ENCODE results near the gene PTPN7.

PTPN7 gene

GRCh38 chr1:202130816-202131522 lies 29.4 kb downstream of the PTPN7 start:
- Histone ChIP-seq H3K27me3 (no peaks in the 10 kb centered on the region), H3K36me3 (no peaks in the 10 kb centered on the region; the same call in 1 of the 2 replicates), H3K9me3 (no peaks in the 10 kb centered on the region), H3K4me3 (ENCODE audit: low read depth, low read length) (no peak overlapping the region), H3K4me1 (no peaks in the 10 kb centered on the region)
- TF ChIP-seq CTCF (IDR thresholded peaks at IDR 0.05; ENCODE audit: low read depth, low read length) = no peak
- DNase-seq = no peak

- Histone ChIP-seq H3K4me3 (ENCODE audit: low read depth, low read length) (no peak overlapping the region), H3K4me1 (no peaks in the 10 kb centered on the region), H3K9me3 (no peaks in the 10 kb centered on the region), H3K27me3 (no peaks in the 10 kb centered on the region), H3K36me3 (no peaks in the 10 kb centered on the region; the same call in 1 of the 2 replicates)
- TF ChIP-seq CTCF (IDR thresholded peaks at IDR 0.05; ENCODE audit: low read depth, low read length) = no peak
- no peak for DNase-seq
These were observed 30.1 kb downstream of the PTPN7 start for GRCh38 chr1:202130297-202130721.

GRCh38 chr1:202129453-202130296 lies 30.7 kb downstream of the PTPN7 start:
- DNase-seq = no peak
- no peaks in the 10 kb centered on the region for H3K4me1 ChIP-seq
- no peak for TF ChIP-seq CTCF (IDR thresholded peaks at IDR 0.05; ENCODE audit: low read depth, low read length)
- no peak overlapping the region for H3K4me3 ChIP-seq (ENCODE audit: low read depth, low read length)
- no peaks in the 10 kb centered on the region for H3K27me3 ChIP-seq
- H3K9me3 ChIP-seq = no peaks in the 10 kb centered on the region
- H3K36me3 ChIP-seq = no peaks in the 10 kb centered on the region; the same call in 1 of the 2 replicates

GRCh38 chr1:202127836-202128622 lies 32.4 kb downstream of the PTPN7 start:
- no peak for DNase-seq
- H3K36me3 ChIP-seq = no peaks in the 10 kb centered on the region
- H3K9me3 ChIP-seq = no peaks in the 10 kb centered on the region
- H3K27me3 ChIP-seq = no peaks in the 10 kb centered on the region
- H3K4me1 ChIP-seq = no peaks in the 10 kb centered on the region; the same call in 1 of the 2 replicates
- TF ChIP-seq CTCF (IDR thresholded peaks at IDR 0.05; ENCODE audit: low read depth, low read length) = no peak
- H3K4me3 ChIP-seq (ENCODE audit: low read depth, low read length) = no peak overlapping the region

GRCh38 chr1:202127061-202127460 lies 33.3 kb downstream of the PTPN7 start:
- Histone ChIP-seq H3K27me3 (no peaks in the 10 kb centered on the region), H3K4me3 (ENCODE audit: low read depth, low read length) (no peak overlapping the region), H3K36me3 (no peaks in the 10 kb centered on the region), H3K9me3 (no peaks in the 10 kb centered on the region), H3K4me1 (no peaks in the 10 kb centered on the region; the same call in 1 of the 2 replicates)
- no peak for DNase-seq
- TF ChIP-seq CTCF (IDR thresholded peaks at IDR 0.05; ENCODE audit: low read depth, low read length) = no peak

Data from BE2C (cell line).